ENCODE data around the gene SLC15A5.

Gene SLC15A5

DNA sequence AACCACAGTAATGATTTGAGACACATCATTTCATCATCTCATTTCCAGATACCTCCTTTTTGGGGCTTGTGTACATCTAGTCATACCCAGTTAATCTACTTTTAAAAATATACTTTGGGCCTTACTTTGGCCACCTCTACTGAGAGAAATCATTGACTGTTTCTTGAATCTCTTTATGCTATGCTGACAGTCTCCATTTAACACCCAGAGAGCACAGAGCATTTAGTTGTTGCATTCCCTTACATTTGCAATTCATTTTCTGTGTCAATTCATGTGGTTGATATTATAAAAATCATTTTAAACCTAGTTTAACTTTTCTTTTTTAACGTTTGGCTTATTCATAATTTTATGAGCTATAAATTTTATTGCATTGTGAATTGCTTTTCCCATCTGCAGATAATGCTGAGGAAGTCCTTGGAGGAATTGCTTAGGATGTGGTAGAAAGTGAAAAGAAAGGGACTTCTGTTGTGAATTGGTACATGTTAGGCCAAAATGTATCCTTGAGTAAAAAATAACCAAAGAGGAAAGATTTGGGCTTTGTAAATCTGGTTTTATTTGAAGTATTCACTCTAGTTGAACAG is 17.0 kb upstream of the SLC15A5 start:
- H3K4me3 ChIP-seq (ENCODE audit: low read depth, low read length), result no peak overlapping the region
- TF ChIP-seq, protein P1, sequence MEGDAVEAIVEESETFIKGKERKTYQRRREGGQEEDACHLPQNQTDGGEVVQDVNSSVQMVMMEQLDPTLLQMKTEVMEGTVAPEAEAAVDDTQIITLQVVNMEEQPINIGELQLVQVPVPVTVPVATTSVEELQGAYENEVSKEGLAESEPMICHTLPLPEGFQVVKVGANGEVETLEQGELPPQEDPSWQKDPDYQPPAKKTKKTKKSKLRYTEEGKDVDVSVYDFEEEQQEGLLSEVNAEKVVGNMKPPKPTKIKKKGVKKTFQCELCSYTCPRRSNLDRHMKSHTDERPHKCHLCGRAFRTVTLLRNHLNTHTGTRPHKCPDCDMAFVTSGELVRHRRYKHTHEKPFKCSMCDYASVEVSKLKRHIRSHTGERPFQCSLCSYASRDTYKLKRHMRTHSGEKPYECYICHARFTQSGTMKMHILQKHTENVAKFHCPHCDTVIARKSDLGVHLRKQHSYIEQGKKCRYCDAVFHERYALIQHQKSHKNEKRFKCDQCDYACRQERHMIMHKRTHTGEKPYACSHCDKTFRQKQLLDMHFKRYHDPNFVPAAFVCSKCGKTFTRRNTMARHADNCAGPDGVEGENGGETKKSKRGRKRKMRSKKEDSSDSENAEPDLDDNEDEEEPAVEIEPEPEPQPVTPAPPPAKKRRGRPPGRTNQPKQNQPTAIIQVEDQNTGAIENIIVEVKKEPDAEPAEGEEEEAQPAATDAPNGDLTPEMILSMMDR (IDR thresholded peaks at IDR 0.05; ENCODE audit: low read depth, low read length, missing control alignments), result no peak
- no peak for DNase-seq (ENCODE audit: low read depth)

DNA sequence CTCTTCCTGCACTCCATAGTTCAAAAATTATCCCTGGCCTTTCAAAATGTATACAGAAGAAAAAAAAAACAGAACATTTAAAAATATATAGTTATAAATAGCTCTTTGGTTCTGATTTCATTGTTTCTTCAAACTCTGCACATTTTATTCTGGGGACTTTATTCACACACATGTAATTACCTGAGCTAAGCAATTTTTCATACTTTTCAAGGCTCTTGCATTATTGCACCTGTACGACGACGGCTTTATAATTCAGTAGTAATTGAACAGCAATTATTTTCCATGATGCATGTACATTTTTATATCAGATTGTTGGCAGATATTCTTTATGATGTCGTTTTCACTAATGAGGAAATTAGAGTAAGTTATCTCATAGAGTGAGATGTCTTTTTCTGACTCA is 13.5 kb upstream of the SLC15A5 start:
- DNase-seq (ENCODE audit: low read depth), result no peak
- TF ChIP-seq, protein P1 (IDR thresholded peaks at IDR 0.05; ENCODE audit: low read depth, low read length, missing control alignments), result no peak
- no peak overlapping the region for H3K4me3 ChIP-seq (ENCODE audit: low read depth, low read length)

DNA sequence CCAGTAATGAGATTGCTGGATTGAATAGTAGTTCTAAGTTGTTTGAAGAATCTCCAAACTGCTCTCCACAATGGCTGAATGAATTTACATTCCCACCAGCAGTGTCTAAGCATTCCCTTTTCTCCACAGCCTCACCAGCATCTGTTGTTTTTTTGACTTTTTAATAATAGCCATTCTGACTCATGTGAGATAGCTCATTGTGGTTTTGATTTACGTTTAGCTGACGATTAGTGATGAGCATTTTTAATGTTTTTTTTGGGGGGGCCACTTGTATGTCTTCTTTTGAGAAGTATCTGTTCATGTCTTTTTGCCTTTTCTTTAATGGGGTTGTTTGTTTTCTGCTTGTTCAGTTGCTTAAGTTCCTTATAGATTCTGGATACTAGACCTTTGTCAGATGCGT is 8.1 kb upstream of the SLC15A5 start:
- TF ChIP-seq, protein P1 (IDR thresholded peaks at IDR 0.05; ENCODE audit: low read depth, low read length, missing control alignments), result no peak
- no peak overlapping the region for H3K4me3 ChIP-seq (ENCODE audit: low read depth, low read length)
- DNase-seq (ENCODE audit: low read depth), result no peak

DNA sequence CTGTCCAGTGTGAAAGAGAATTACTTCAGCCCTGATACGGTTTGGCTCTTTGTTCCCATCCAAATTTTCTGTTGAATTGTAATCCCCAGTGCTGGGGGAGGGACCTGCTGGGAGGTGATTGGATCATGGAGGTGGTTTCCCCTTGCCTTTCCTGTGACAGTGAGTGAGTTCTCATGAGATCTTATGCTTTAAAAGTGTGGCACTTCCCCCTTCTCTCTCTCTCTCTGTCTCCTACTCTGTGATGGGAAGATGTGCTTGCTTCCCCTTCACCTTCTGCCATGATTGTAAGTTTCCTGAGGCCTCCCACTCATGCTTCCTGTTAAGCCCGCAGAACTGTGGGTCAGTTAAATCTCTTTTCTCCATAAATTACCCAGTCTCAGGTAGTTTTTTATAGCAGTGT is 5.5 kb upstream of the SLC15A5 start:
- DNase-seq (ENCODE audit: low read depth), result no peak
- TF ChIP-seq, protein P1 (IDR thresholded peaks at IDR 0.05; ENCODE audit: low read depth, low read length, missing control alignments), result no peak
- no peak overlapping the region for H3K4me3 ChIP-seq (ENCODE audit: low read depth, low read length)

DNA sequence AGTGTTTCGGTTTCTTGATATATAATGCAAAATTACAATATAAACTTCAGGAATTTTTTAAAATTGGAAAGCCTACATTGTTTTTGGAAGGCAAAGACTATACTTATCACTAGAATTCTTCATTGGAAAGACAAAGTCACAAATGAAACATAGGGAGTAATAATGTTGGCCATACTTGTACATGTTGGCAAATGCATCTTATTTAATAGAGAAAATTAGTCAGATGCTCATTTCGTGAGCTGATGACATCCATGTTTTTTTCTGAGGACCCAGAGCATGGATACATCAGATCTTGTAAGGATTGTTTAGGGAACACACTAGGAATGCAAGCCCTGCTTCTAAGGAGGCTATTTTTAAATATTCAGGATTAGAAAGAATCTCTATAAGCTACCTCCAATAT is 4.6 kb upstream of the SLC15A5 start:
- no peak for DNase-seq (ENCODE audit: low read depth)
- TF ChIP-seq, protein P1 (IDR thresholded peaks at IDR 0.05; ENCODE audit: low read depth, low read length, missing control alignments), result no peak
- H3K4me3 ChIP-seq (ENCODE audit: low read depth, low read length), result no peak overlapping the region

DNA sequence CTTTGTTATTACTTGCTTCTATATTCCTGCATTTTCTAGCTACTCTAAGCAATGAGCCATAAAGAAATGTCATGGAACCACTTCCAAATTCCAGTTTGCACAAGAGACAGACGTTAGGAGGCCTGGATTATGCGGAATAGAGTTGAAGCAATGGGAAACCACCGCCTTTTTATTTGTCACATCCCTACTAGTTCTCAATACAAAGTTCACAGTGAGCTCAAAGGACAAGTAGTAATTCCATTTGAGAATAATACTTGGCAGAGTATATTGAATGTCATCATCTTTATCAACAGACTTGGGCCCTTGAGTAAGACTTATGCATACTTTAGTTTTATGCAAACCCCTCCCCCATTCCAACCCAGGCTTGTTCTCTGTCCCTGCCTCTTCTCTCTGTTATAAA is 3.7 kb upstream of the SLC15A5 start:
- TF ChIP-seq, protein P1 (IDR thresholded peaks at IDR 0.05; ENCODE audit: low read depth, low read length, missing control alignments), result no peak
- no peak overlapping the region for H3K4me3 ChIP-seq (ENCODE audit: low read depth, low read length)
- DNase-seq (ENCODE audit: low read depth), result no peak

DNA sequence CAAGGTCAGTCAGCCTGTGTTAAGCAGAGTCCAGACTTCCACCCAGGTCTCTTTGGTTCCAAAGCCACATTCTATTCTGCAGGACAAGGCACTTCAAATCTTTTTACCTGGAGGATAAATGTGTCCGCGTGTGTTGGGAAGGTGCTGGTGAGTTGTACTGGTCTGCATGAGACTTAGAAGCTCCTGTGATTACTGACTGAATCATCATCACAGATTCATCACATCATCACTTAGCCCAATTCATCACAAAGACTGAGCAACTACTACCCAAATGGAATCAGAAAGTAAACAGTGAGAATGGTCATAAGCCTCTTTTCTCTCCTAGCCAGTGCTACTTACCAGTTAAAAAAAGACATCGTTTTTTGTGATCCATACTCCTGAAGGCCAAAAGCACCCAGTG is 5.3 kb downstream of the SLC15A5 start:
- TF ChIP-seq, protein P1 (IDR thresholded peaks at IDR 0.05; ENCODE audit: low read depth, low read length, missing control alignments), result no peak

More for the DNA sequence above, 5.3 kb downstream of the SLC15A5 start:
- no peak for DNase-seq (ENCODE audit: low read depth)
- no peak overlapping the region for H3K4me3 ChIP-seq (ENCODE audit: low read depth, low read length)
